Activated CD8-positive, alpha-beta memory T cell treated with anti-CD3 and anti-CD28 coated beads, Interleukin-2, amount 50 U/mL, for 4 hours (primary cell): ENCODE measurements around the gene CALHM2.

Source experiments
- DNase-seq: peaks from one replicate; pipeline ENCODE4 v3.0.0-alpha.2; 2020

The CALHM2 gene

DNA sequence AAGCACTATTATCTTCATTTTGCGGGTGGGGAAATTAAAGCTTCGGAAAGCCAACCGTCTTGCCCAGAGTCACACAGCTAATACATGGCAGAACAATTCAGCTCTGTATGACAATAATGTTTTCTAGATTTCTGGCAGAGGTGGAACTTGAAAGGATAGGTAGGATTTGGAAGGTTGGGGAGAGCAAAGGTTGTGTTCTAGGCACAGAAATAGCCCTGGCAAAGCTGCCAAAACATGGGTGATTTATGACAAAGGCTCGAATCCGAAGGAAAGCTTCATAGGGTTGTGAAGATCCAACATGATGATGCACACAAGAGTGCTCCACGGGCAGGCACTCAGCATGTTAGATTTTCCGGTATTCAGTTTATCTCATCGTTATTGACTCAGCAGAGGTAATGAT is 36.6 kb downstream of the CALHM2 start:
- DNase-seq: no peak

GRCh38 chr10:103413564-103413963 is 38.6 kb downstream of the CALHM2 start:
- no peak for DNase-seq

DNA sequence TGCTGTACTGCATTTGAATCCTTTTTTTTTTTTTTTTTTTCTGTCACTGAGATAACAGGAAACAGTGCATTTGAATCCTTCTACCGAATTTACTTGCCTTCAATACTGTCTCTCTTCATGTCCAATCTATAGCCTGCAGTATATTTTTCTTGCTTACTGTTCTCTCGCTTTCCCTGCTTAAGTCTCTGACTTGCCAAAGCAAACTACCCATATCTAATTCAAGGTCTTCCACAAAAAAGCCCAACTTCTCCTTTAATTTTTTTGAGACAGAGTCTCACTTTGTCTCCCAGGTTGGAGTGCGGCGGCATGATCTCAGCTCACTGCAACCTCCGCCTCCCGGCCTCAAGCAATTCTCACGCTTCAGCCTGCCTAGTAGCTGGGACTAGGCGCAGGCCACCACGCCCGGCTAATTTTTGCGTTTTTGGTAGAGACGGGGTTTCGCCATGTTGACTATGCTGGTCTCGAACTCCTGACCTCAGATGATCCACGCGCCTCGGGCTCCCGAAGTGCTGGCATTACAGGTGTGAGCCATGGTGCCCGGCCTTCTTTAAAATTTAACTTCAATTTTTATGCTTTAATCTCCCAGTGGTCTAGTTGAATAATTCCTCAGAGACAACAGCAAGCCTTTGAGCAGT is 54.9 kb downstream of the CALHM2 start:
- no peak for DNase-seq

DNA sequence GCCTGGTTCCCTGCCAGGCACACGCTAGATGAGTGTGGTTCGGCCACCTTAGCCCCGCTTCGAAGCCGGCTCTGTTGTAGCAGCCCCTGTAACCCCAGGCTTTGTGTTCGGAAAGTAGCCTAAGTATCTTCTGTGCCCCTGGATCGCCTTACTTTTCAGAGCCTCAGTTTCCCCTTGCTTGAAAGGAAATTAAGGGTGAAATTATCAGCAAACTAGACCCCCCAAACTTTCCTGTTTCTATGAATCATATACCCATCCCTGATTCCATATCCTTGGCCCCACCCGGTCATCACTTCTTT is 55.4 kb downstream of the CALHM2 start:
- DNase-seq: no peak
